HUES64 (cell line): Measurements from ENCODE around the gene NSUN7.

Experiments
- H3K27ac ChIP-seq: 2 replicates; pipeline ENCODE4 v1.7.0; 2013; ENCODE audit warnings: low read depth, low read length, inconsistent platforms
- H3K27me3 ChIP-seq: 2 replicates; pipeline ENCODE4 v1.6.1; 2013; ENCODE audit warnings: mild to moderate bottlenecking, low read length; ENCODE audit not compliant: insufficient read depth
- H3K36me3 ChIP-seq: 2 replicates; pipeline ENCODE4 v1.6.1; 2013; ENCODE audit warnings: mild to moderate bottlenecking, low read length; ENCODE audit not compliant: insufficient read depth
- H3K4me1 ChIP-seq: 2 replicates; pipeline ENCODE4 v1.6.1; 2013; ENCODE audit warnings: mild to moderate bottlenecking, low read length, moderate library complexity; ENCODE audit not compliant: insufficient read depth
- H3K4me3 ChIP-seq: 2 replicates; pipeline ENCODE4 v1.5.1; 2013; ENCODE audit warnings: mild to moderate bottlenecking, low read length, moderate library complexity
- H3K9ac ChIP-seq: 2 replicates; pipeline ENCODE4 v1.6.1; 2013; ENCODE audit warnings: mild to moderate bottlenecking, low read depth, low read length
- H3K9me3 ChIP-seq: 2 replicates; pipeline ENCODE4 v1.6.1; 2013; ENCODE audit warnings: low read depth, low read length; ENCODE audit not compliant: insufficient read depth
- WGBS: fragments of 150-250, 120-280 bp; methylation state at CpG from one replicate; pipeline ENCODE4 v1.1.7; 2013; ENCODE audit warnings: missing lambda C conversion rate; 5-methylcytosine and 5-hydroxymethylcytosine counted together

The NSUN7 gene

GRCh38 chr4:40721730-40722171 is 28.0 kb upstream of the NSUN7 start:
- no peak overlapping the region for H3K27ac ChIP-seq
- H3K9ac ChIP-seq, result no peak overlapping the region
- WGBS, result 85% methylated on average over 5 of the region's 5 CpGs
- H3K36me3 ChIP-seq, result no peaks in the 10 kb centered on the region
- H3K27me3 ChIP-seq, result no peaks in the 10 kb centered on the region
- peaks cover 18% of the 10 kb centered on the region for H3K4me1 ChIP-seq
- H3K9me3 ChIP-seq, result no peaks in the 10 kb centered on the region
- no peak overlapping the region for H3K4me3 ChIP-seq

- Histone ChIP-seq H3K9me3 (no peaks in the 10 kb centered on the region), H3K27me3 (no peaks in the 10 kb centered on the region), H3K36me3 (no peaks in the 10 kb centered on the region), H3K27ac (no peak overlapping the region), H3K4me1 (peaks cover 18% of the 10 kb centered on the region), H3K4me3 (no peak overlapping the region), H3K9ac (no peak overlapping the region)
- WGBS, result 87% methylated on average over 5 of the region's 5 CpGs
Observed at GRCh38 chr4:40722576-40723161, 27.1 kb upstream of the NSUN7 start.

GRCh38 chr4:40723728-40724127 is 26.0 kb upstream of the NSUN7 start:
- Histone ChIP-seq H3K36me3 (no peaks in the 10 kb centered on the region), H3K4me1 (peaks cover 19% of the 10 kb centered on the region), H3K27me3 (no peaks in the 10 kb centered on the region), H3K9ac (no peak overlapping the region), H3K4me3 (no peak overlapping the region), H3K9me3 (no peaks in the 10 kb centered on the region), H3K27ac (no peak overlapping the region)
- WGBS, result over 99% methylated on average over 3 of the region's 3 CpGs

- Histone ChIP-seq H3K9ac (peak overlapping the region; percentile 42; the same call in 1 of the 2 replicates), H3K9me3 (no peaks in the 10 kb centered on the region), H3K36me3 (no peaks in the 10 kb centered on the region), H3K4me3 (no peak overlapping the region), H3K4me1 (peaks cover 8% of the 10 kb centered on the region; the same call in 1 of the 2 replicates), H3K27ac (no peak overlapping the region), H3K27me3 (no peaks in the 10 kb centered on the region)
- 78% methylated on average over 3 of the region's 3 CpGs for WGBS
Observed at GRCh38 chr4:40728333-40728732, 21.4 kb upstream of the NSUN7 start.

GRCh38 chr4:40729555-40729954 is 20.2 kb upstream of the NSUN7 start:
- Histone ChIP-seq H3K4me3 (no peak overlapping the region), H3K9ac (no peak overlapping the region)

GRCh38 chr4:40730091-40730679 is 19.6 kb upstream of the NSUN7 start:
- Histone ChIP-seq H3K9ac (no peak overlapping the region), H3K36me3 (no peaks in the 10 kb centered on the region), H3K4me1 (peaks cover 8% of the 10 kb centered on the region; the same call in 1 of the 2 replicates), H3K9me3 (no peaks in the 10 kb centered on the region), H3K27ac (no peak overlapping the region), H3K27me3 (no peaks in the 10 kb centered on the region), H3K4me3 (no peak overlapping the region)
- 91% methylated on average over 5 of the region's 5 CpGs for WGBS

More at GRCh38 chr4:40729555-40729954, 20.2 kb upstream of the NSUN7 start:
- H3K27me3 ChIP-seq, result no peaks in the 10 kb centered on the region
- peaks cover 8% of the 10 kb centered on the region; the same call in 1 of the 2 replicates for H3K4me1 ChIP-seq
- 91% methylated on average over 1 of the region's 1 CpG for WGBS
- no peaks in the 10 kb centered on the region for H3K9me3 ChIP-seq
- H3K36me3 ChIP-seq, result no peaks in the 10 kb centered on the region
- H3K27ac ChIP-seq, result no peak overlapping the region

GRCh38 chr4:40731361-40731760 is 18.4 kb upstream of the NSUN7 start:
- no peaks in the 10 kb centered on the region for H3K9me3 ChIP-seq
- H3K9ac ChIP-seq, result no peak overlapping the region
- no peaks in the 10 kb centered on the region for H3K27me3 ChIP-seq
- no peaks in the 10 kb centered on the region for H3K36me3 ChIP-seq
- H3K4me1 ChIP-seq, result peaks cover 8% of the 10 kb centered on the region; the same call in 1 of the 2 replicates
- H3K4me3 ChIP-seq, result no peak overlapping the region
- no peak overlapping the region for H3K27ac ChIP-seq

GRCh38 chr4:40731792-40732245 is 17.9 kb upstream of the NSUN7 start:
- Histone ChIP-seq H3K9me3 (no peaks in the 10 kb centered on the region), H3K4me3 (no peak overlapping the region), H3K27ac (no peak overlapping the region), H3K4me1 (peaks cover 8% of the 10 kb centered on the region; the same call in 1 of the 2 replicates), H3K9ac (no peak overlapping the region), H3K36me3 (no peaks in the 10 kb centered on the region), H3K27me3 (no peaks in the 10 kb centered on the region)
- 89% methylated on average over 6 of the region's 6 CpGs for WGBS

GRCh38 chr4:40733752-40734151 is 16.0 kb upstream of the NSUN7 start:
- H3K36me3 ChIP-seq, result no peaks in the 10 kb centered on the region
- H3K9ac ChIP-seq, result no peak overlapping the region
- H3K4me1 ChIP-seq, result no peaks in the 10 kb centered on the region
- H3K4me3 ChIP-seq, result no peak overlapping the region
- H3K27me3 ChIP-seq, result no peaks in the 10 kb centered on the region
- WGBS, result 87% methylated on average over 7 of the region's 7 CpGs
- H3K9me3 ChIP-seq, result no peaks in the 10 kb centered on the region
- no peak overlapping the region for H3K27ac ChIP-seq

GRCh38 chr4:40734497-40734896 is 15.3 kb upstream of the NSUN7 start:
- Histone ChIP-seq H3K4me1 (no peaks in the 10 kb centered on the region), H3K9ac (no peak overlapping the region)
- 89% methylated on average over 5 of the region's 5 CpGs for WGBS

GRCh38 chr4:40736910-40737309 is 12.8 kb upstream of the NSUN7 start:
- no peaks in the 10 kb centered on the region for H3K9me3 ChIP-seq
- H3K4me1 ChIP-seq, result no peaks in the 10 kb centered on the region
- H3K27ac ChIP-seq, result no peak overlapping the region
- H3K9ac ChIP-seq, result no peak overlapping the region
- WGBS, result no CpG with 5 or more reads among the region's 1 CpG
- H3K27me3 ChIP-seq, result no peaks in the 10 kb centered on the region
- no peaks in the 10 kb centered on the region for H3K36me3 ChIP-seq
- no peak overlapping the region for H3K4me3 ChIP-seq

More at GRCh38 chr4:40734497-40734896, 15.3 kb upstream of the NSUN7 start:
- H3K4me3 ChIP-seq, result no peak overlapping the region
- H3K27me3 ChIP-seq, result no peaks in the 10 kb centered on the region
- no peaks in the 10 kb centered on the region for H3K36me3 ChIP-seq
- no peaks in the 10 kb centered on the region for H3K9me3 ChIP-seq
- H3K27ac ChIP-seq, result no peak overlapping the region
